ENCODE data around the gene OR2M2.

The OR2M2 gene, protein sequence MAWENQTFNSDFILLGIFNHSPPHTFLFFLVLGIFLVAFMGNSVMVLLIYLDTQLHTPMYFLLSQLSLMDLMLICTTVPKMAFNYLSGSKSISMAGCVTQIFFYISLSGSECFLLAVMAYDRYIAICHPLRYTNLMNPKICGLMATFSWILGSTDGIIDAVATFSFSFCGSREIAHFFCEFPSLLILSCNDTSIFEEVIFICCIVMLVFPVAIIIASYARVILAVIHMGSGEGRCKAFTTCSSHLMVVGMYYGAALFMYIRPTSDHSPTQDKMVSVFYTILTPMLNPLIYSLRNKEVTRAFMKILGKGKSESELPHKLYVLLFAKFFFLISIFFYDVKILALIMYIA

DNA sequence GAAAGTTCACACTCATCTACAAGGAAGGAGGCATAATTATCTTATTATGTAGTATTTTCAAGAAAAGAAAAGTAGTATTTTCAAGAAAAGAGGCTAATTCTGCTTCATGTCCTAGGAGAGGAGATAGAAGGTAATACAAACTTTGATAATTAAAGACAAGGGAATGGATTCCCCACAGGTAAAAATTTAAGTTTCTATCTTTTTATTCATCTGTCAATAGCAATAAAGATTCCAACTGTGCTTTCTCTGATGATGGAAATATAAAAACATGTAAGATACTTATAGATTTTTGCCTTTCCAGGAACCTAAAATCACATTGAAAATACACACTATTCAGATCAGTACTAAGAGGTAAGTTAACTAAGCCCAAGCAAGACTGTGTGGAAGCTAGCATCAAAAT is at the start of gene OR2M2:
Gene OR2M2 (plus strand): TSS at position 301 of the 400 bp plus-strand sequence. CDS start 5,165 bp downstream, outside the sequence.
- no peaks in the 10 kb centered on the region for H3K36me3 Mint-ChIP-seq (ENCODE audit: low read depth)
- H3K27me3 Mint-ChIP-seq (ENCODE audit: low read depth) = no peaks in the 10 kb centered on the region
- H3K27ac Mint-ChIP-seq = no peak within 1 kb of the TSS
- no peak for DNase-seq (ENCODE audit: low spot score)
- no peaks in the 10 kb centered on the region for H3K9me3 Mint-ChIP-seq
- H3K4me1 Mint-ChIP-seq (ENCODE audit: low read depth) = no peaks in the 10 kb centered on the region
- no peak within 1 kb of the TSS for H3K4me3 Mint-ChIP-seq

DNA sequence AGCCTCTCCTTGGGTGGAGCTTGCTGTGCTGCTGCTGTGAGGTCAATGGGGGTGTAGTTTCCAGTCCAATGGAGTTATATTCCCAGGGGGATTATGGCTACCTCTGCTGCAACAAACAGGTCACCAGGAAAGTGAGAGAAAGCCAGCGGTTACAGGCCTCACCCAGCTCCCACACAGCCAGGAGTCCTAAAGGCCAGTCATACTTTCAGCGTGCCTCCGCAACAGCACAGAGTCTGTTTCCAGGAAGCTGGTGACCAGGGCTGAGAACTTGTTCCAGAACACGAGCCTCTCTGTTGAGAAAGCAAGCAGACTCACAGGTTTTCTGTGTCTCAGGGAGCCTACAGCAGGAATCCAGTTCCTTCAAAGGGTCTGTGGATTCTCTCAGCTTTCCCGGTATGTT is 47.0 kb upstream of the OR2M2 start:
- H3K27ac Mint-ChIP-seq = no peak overlapping the region
- H3K36me3 Mint-ChIP-seq (ENCODE audit: low read depth) = no peaks in the 10 kb centered on the region
- DNase-seq (ENCODE audit: low spot score) = no peak
- H3K27me3 Mint-ChIP-seq (ENCODE audit: low read depth) = no peaks in the 10 kb centered on the region
- peaks cover 25% of the 10 kb centered on the region for H3K9me3 Mint-ChIP-seq
- H3K4me3 Mint-ChIP-seq = no peak overlapping the region
- H3K4me1 Mint-ChIP-seq (ENCODE audit: low read depth) = no peaks in the 10 kb centered on the region

DNA sequence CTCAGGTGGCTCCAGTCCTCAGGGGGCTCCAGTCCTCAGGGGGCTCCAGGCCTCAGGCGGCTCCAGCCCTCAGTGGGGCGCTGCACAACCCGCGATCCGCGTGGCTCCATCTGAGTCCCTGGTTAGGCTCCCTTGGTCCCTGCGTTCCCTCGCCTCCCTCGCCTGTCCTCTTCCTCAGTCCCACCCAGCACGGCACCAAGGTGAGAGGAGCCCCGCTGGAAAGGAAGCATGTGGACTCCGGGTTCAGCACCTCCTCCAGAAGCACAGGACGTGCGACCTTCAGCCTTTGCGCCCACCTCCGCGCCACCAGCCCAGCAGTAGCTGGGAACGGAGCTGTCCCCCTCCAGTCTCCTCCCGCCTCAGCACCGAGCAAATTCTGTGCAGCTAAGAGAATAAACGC is 37.8 kb upstream of the OR2M2 start:
- no peak overlapping the region for H3K4me3 Mint-ChIP-seq
- H3K36me3 Mint-ChIP-seq (ENCODE audit: low read depth) = no peaks in the 10 kb centered on the region
- DNase-seq (ENCODE audit: low spot score) = no peak
- no peak overlapping the region for H3K27ac Mint-ChIP-seq
- no peaks in the 10 kb centered on the region for H3K27me3 Mint-ChIP-seq (ENCODE audit: low read depth)
- no peaks in the 10 kb centered on the region for H3K4me1 Mint-ChIP-seq (ENCODE audit: low read depth)
- H3K9me3 Mint-ChIP-seq = peaks cover 8% of the 10 kb centered on the region

DNA sequence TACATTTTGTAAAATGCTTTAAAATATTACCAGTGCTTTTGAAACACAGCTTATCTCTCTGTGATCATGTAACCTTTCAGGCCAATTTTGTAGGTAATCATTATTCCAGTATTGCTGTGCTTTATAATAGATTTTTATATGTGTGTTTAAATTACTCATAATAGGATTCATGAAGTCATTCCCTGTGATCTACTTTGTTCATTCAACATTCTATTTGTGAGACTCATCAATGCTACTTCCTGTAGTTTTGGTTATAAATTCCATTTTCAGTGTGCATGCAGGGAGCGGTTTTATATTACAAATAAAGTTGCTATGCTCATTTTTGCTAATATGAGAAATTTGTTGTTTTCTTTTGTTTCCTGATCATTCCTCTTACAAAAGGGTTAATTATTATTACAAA is 33.8 kb upstream of the OR2M2 start:
- Mint-ChIP-seq H3K4me3 (no peak overlapping the region), H3K4me1 (ENCODE audit: low read depth) (no peaks in the 10 kb centered on the region), H3K27ac (no peak overlapping the region), H3K36me3 (ENCODE audit: low read depth) (no peaks in the 10 kb centered on the region), H3K9me3 (peaks cover 3% of the 10 kb centered on the region), H3K27me3 (ENCODE audit: low read depth) (no peaks in the 10 kb centered on the region)
- DNase-seq (ENCODE audit: low spot score) = no peak

DNA sequence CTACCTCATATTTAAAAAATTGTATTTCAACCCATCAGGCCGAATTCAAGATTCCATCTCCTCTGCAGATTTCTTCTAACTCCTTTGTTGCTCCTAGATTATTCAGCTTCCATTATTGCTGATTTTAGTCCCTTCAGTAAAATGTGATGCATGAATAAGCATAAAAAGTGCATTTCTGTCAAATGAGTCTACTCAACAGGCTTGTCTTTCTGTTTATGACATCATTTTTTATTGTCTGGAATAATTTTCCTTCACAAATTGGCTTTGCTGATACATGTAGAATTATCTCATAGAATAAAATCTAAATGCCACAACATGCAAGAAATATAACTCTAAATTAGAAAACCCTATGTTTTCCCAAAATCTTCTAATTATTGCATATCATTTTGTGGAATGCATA is 31.3 kb upstream of the OR2M2 start:
- no peak overlapping the region for H3K4me3 Mint-ChIP-seq
- peaks cover 3% of the 10 kb centered on the region for H3K9me3 Mint-ChIP-seq

DNA sequence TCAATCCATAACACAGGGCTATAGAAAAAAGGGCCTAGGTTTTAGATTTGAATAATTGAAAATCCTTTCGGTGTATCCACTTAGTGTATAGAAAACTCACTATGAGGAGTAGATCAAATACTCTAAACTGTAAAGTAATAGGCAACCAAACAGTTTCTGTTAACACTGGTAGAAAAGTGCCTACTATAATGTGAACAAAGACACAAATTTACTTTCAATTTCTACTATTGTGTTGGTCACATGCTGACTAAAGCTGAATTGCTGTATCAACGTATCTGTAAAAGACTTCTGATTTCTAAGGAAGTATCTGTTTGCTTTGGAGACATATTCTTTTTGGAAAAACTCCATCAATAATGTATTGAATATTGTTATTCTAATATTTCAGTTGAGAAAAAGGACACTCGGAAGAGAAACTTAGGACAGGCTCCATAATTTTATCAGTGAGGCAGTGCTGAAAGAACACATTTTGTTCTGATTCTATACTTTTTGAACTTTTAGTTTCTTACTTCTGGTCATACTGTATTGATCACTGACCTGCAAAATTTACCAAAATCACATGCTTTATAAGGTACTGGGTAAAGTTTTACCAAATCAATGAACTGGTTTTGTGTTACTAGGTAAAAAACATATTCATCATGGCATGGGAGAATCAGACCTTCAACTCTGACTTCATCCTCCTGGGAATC is 30.0 kb upstream of the OR2M2 start, which contains the start of gene OR2M5:
Gene OR2M5 (plus strand): TSS at position 636 of the 686 bp plus-strand sequence. CDS start 0 bp downstream, at position 636.
- no peak within 1 kb of the TSS for H3K4me3 Mint-ChIP-seq
- H3K9me3 Mint-ChIP-seq = peaks cover 7% of the 10 kb centered on the region
- no peaks in the 10 kb centered on the region for H3K36me3 Mint-ChIP-seq (ENCODE audit: low read depth)
- H3K4me1 Mint-ChIP-seq (ENCODE audit: low read depth) = no peaks in the 10 kb centered on the region
- no peaks in the 10 kb centered on the region for H3K27me3 Mint-ChIP-seq (ENCODE audit: low read depth)
- DNase-seq (ENCODE audit: low spot score) = no peak
- H3K27ac Mint-ChIP-seq = no peak within 1 kb of the TSS

More for the DNA sequence above, 31.3 kb upstream of the OR2M2 start:
- no peaks in the 10 kb centered on the region for H3K27me3 Mint-ChIP-seq (ENCODE audit: low read depth)
- no peaks in the 10 kb centered on the region for H3K36me3 Mint-ChIP-seq (ENCODE audit: low read depth)
- no peak overlapping the region for H3K27ac Mint-ChIP-seq
- DNase-seq (ENCODE audit: low spot score) = no peak
- H3K4me1 Mint-ChIP-seq (ENCODE audit: low read depth) = no peaks in the 10 kb centered on the region

DNA sequence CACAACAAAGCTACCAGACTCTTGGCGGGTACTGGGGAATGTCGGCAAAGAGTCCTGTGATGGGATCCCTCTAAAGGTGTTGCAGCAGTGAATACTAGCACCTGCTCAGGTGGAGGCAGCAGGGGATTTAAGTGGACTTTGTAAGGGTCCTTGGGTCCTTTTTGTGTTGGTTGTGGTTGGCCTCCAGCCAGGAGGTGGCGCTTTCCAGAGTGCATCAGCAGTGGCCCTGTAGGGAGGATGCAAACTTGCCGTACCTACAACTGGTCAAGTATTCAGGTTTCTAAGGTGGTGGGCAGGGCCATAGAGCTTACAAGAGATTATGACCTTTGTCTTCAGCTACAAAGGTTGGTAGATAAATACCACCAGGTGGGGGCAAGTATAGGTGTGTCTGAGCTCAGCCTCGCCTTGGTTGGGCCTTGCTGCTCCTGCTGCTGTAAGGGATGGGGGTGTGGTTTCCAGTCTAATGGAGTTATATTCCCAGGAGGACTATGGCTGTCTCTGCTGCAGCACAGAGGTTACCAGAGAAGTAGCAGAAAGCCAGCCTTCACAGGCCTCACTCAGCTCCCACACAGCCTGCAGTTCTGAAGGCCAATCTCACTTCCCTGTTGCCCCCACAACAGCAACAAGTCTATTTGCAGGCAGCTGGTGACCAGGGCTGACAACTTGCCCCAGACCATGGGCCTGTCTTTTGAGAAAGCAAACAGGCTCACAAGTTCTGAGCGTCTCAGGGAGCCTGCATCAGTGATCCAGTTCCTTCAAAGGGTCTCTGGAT is 22.4 kb upstream of the OR2M2 start:
- H3K9me3 Mint-ChIP-seq = peaks cover 4% of the 10 kb centered on the region
- no peak for DNase-seq (ENCODE audit: low spot score)

DNA sequence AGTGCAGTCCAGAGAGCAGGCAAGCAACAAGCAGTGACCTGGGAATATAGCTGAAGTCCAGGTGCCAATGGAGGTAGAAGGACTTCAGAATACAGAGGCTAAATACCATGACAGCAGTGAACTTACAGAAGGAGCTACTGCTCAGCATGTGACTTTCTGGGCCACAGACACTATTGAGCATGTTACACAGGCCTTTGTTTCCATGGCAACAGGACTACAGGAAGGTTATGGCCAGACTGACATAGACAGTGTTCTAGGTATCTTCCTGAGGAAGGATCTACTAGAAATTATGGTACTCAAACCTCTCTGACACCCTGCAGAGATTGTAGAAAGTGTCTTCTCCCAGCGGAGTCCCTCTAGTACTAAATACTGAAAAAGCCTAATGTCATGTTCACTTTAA is 18.7 kb upstream of the OR2M2 start:
- H3K4me1 Mint-ChIP-seq (ENCODE audit: low read depth) = no peaks in the 10 kb centered on the region
- DNase-seq (ENCODE audit: low spot score) = no peak
- no peak overlapping the region for H3K27ac Mint-ChIP-seq
- H3K27me3 Mint-ChIP-seq (ENCODE audit: low read depth) = no peaks in the 10 kb centered on the region
- no peaks in the 10 kb centered on the region for H3K9me3 Mint-ChIP-seq
- no peak overlapping the region for H3K4me3 Mint-ChIP-seq
- no peaks in the 10 kb centered on the region for H3K36me3 Mint-ChIP-seq (ENCODE audit: low read depth)

More for the DNA sequence above, 22.4 kb upstream of the OR2M2 start:
- no peak overlapping the region for H3K27ac Mint-ChIP-seq
- H3K36me3 Mint-ChIP-seq (ENCODE audit: low read depth) = no peaks in the 10 kb centered on the region
- H3K4me3 Mint-ChIP-seq = no peak overlapping the region
- no peaks in the 10 kb centered on the region for H3K4me1 Mint-ChIP-seq (ENCODE audit: low read depth)
- H3K27me3 Mint-ChIP-seq (ENCODE audit: low read depth) = no peaks in the 10 kb centered on the region

DNA sequence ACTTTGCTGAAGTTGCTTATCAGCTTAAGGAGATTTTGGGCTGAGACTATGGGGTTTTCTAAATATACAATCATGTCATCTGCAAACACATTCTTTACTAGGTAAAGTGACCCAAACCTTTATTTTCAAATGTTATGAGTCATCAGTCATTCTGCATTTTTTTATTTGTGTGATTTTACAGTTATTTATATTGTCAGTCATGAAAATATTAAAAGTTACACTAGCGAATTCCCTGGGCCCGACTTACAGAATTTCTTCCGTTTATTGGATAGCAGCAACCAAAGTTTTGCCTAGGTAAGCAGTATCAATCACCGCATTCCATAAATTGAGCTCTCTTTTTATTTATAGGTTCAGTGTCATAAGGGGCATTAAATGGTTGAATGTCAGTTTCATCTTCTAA is 15.9 kb upstream of the OR2M2 start:
- H3K27me3 Mint-ChIP-seq (ENCODE audit: low read depth) = no peaks in the 10 kb centered on the region
- no peaks in the 10 kb centered on the region for H3K36me3 Mint-ChIP-seq (ENCODE audit: low read depth)
- no peak overlapping the region for H3K27ac Mint-ChIP-seq
- no peak for DNase-seq (ENCODE audit: low spot score)
- H3K4me3 Mint-ChIP-seq = no peak overlapping the region
- H3K4me1 Mint-ChIP-seq (ENCODE audit: low read depth) = no peaks in the 10 kb centered on the region
- H3K9me3 Mint-ChIP-seq = no peaks in the 10 kb centered on the region

DNA sequence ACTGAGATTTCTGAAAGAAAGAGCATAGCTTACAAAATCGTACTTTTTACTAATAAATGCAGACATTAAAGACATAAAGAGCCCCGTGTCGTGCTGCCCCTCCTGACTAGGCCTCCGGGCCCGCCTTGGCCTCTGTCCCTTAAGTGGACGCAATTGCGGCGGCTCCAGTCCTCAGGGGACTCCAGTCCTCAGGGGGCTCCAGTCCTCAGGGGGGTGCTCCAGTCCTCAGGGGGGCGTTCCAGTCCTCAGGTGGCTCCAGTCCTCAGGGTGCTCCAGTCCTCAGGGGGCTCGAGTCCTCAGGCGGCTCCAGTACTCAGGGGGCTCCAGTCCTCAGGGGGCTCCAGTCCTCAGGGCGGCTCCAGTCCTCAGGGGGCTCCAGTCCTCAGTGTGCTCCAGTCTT is 10.6 kb upstream of the OR2M2 start:
- no peaks in the 10 kb centered on the region for H3K36me3 Mint-ChIP-seq (ENCODE audit: low read depth)
- DNase-seq (ENCODE audit: low spot score) = no peak
- no peak overlapping the region for H3K27ac Mint-ChIP-seq
- no peaks in the 10 kb centered on the region for H3K4me1 Mint-ChIP-seq (ENCODE audit: low read depth)
- peaks cover 4% of the 10 kb centered on the region for H3K9me3 Mint-ChIP-seq
- no peak overlapping the region for H3K4me3 Mint-ChIP-seq
- no peaks in the 10 kb centered on the region for H3K27me3 Mint-ChIP-seq (ENCODE audit: low read depth)

DNA sequence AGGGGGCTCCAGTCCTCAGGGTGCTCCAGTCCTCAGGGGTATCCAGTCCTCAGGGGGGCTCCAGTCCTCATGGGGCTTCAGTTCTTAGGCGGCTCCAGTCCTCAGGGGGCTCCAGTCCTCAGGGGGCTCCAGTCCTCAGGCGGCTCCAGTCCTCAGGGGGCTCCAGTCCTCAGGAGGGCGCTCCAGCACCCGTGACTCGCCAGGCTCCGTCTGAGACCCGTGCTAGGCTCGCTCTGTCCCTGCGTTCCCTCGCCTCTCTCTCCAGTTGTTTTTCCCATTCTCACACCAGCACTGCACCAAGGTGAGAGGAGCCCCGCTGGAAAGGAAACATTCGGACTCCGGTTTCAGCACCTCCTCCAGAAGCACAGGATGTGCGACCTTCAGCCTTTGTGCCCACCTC is 9.4 kb upstream of the OR2M2 start:
- Mint-ChIP-seq H3K27me3 (ENCODE audit: low read depth) (no peaks in the 10 kb centered on the region), H3K27ac (no peak overlapping the region), H3K36me3 (ENCODE audit: low read depth) (no peaks in the 10 kb centered on the region), H3K4me3 (no peak overlapping the region), H3K9me3 (peaks cover 4% of the 10 kb centered on the region), H3K4me1 (ENCODE audit: low read depth) (no peaks in the 10 kb centered on the region)
- no peak for DNase-seq (ENCODE audit: low spot score)

DNA sequence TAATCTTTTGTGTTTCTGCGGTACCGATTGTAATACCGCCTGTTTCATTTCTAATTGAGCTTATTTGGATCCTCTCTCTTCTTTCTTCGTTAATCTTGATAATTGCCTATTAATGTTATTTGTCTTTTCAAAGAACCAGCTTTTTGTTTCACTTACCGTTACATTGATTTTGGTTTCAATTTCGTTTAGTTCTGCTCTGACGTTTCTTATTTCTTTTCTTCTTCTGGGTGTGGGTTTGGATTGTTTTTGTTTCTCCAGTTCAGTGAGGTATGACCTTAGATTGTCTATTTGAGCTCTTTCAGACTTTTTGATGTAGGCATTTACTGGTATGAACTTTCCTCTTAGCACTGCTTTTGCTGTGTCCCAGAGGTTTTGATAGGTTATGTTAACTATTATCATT is 9.4 kb downstream of the OR2M2 start:
- H3K27ac Mint-ChIP-seq = no peak overlapping the region
- H3K9me3 Mint-ChIP-seq = no peaks in the 10 kb centered on the region
- no peaks in the 10 kb centered on the region for H3K27me3 Mint-ChIP-seq (ENCODE audit: low read depth)
- no peak for DNase-seq (ENCODE audit: low spot score)
- no peak overlapping the region for H3K4me3 Mint-ChIP-seq
- H3K4me1 Mint-ChIP-seq (ENCODE audit: low read depth) = no peaks in the 10 kb centered on the region
- no peaks in the 10 kb centered on the region for H3K36me3 Mint-ChIP-seq (ENCODE audit: low read depth)

DNA sequence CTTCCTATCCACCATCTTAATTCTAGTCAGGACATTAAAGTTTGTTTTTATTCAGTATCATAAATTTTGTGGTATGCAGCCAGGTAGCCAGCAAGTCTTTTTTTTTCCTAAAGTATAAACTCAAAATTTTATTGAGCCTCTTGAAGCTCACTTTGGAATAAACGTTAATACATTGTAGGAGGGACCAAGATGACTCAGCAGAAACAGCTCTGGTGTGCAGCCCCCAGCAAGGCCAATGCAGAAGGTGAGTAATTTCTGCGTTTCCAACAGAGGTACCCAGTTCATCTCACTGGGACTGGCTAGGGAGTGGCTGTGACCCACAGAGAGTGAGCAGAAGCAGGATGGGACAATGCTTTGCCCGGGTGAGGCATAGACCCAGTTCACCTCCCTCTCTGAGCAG is 12.7 kb downstream of the OR2M2 start:
- Mint-ChIP-seq H3K9me3 (no peaks in the 10 kb centered on the region), H3K4me1 (ENCODE audit: low read depth) (no peaks in the 10 kb centered on the region), H3K27ac (no peak overlapping the region), H3K36me3 (ENCODE audit: low read depth) (no peaks in the 10 kb centered on the region), H3K4me3 (no peak overlapping the region), H3K27me3 (ENCODE audit: low read depth) (no peaks in the 10 kb centered on the region)
- DNase-seq (ENCODE audit: low spot score) = no peak

DNA sequence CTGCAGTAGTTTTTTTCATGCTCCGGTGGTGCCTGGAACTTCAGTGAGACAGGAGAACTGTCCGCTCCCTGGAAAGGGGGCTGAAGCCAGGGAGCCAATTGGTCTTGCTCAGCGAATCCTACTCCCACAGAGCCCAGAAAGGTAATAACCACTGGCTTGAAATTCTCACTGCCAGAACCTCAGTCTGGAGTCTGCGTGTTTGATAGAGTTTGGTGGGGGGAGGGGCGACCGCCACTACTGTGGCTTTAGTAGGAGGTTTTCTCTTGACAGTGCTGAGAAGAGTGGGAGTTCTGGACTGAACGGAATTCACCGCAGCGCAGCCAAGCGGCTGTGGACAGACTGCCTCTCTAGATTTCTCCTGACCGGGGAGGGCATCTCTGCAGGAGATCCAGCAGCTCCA is 14.4 kb downstream of the OR2M2 start:
- H3K4me3 Mint-ChIP-seq = no peak overlapping the region
- no peaks in the 10 kb centered on the region for H3K27me3 Mint-ChIP-seq (ENCODE audit: low read depth)
- H3K36me3 Mint-ChIP-seq (ENCODE audit: low read depth) = no peaks in the 10 kb centered on the region
- DNase-seq (ENCODE audit: low spot score) = no peak
- H3K9me3 Mint-ChIP-seq = no peaks in the 10 kb centered on the region
- no peaks in the 10 kb centered on the region for H3K4me1 Mint-ChIP-seq (ENCODE audit: low read depth)
- no peak overlapping the region for H3K27ac Mint-ChIP-seq

Data from T-helper 2 cell treated with Interferon-gamma antibody and Interleukin-4, amounts not matched to agents 5 μg/mL and 100 μg/mL, for 36 hours (primary cell).